Heart left ventricle (tissue), 13 donors: Measurements from ENCODE around the gene TTC23L.

Experiments
- POLR2A ChIP-seq, 2 donors: fragments of 450-650 bp; IDR thresholded peaks; one replicate each; pipeline ENCODE4 v1.6.1; 2017; ENCODE audit warnings: antibody characterized with exemption in 2 of 2, mild to moderate bottlenecking in 2 of 2, moderate library complexity in 2 of 2
- TF ChIP-seq, protein P1 (sequence below), 12 donors: fragments of 200-600 bp; sonication (generic) in 4 of 12; IDR thresholded peaks; one replicate each; pipeline versions ENCODE4 v1.5.0 to v1.8.0; 2018 to 2022; ENCODE audit warnings: antibody characterized with exemption in 12 of 12, mild to moderate bottlenecking in 5 of 12
- donor health status: ischemic (EF 13 %, LVEDD 7.1; RV severe dilation, severe dysfunction).
- donor health status: DM: no; HTN: yes; CAD: no.
- donor health status: DM: no; HTN: no; CAD: no.
- donor health status: ischemic (EF 25% LVEDD 6.9; RV normal size, moderate dysfunction).
- donor health status: ischemic (EF 25% LVEDD 5.7; RV mildly dilated, moderate dysfunction).
- donor health status: ischemic (EF 35%, LVEDD 5.7; RV mildly dilated, moderate dysfunction).
- donor health status: nonischemic (EF 11% LVEDD 7.7; RV severe dilation, severe dysfunction).
- donor health status: DM: yes; HTN: yes; CAD: no.
- donor health status: PGD.
- donor health status: ischemic (EF 29% LVEDD 5.4; RV normal size, mild dysfunction).
- donor health status: nonischemic (EF 23%, LVEDD 6.1; RV moderate dilation, normal function).

GRCh38 chr5:34838785-34839714, at the start of gene TTC23L:
- TF ChIP-seq, protein P1, sequence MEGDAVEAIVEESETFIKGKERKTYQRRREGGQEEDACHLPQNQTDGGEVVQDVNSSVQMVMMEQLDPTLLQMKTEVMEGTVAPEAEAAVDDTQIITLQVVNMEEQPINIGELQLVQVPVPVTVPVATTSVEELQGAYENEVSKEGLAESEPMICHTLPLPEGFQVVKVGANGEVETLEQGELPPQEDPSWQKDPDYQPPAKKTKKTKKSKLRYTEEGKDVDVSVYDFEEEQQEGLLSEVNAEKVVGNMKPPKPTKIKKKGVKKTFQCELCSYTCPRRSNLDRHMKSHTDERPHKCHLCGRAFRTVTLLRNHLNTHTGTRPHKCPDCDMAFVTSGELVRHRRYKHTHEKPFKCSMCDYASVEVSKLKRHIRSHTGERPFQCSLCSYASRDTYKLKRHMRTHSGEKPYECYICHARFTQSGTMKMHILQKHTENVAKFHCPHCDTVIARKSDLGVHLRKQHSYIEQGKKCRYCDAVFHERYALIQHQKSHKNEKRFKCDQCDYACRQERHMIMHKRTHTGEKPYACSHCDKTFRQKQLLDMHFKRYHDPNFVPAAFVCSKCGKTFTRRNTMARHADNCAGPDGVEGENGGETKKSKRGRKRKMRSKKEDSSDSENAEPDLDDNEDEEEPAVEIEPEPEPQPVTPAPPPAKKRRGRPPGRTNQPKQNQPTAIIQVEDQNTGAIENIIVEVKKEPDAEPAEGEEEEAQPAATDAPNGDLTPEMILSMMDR (IDR thresholded peaks at IDR 0.05), result no peak
- TF ChIP-seq POLR2A (IDR thresholded peaks at IDR 0.05), result peak in 1 of 2 donors; percentile 32
